Measurements from ENCODE around the gene ARMC8.

- TF ChIP-seq CTCF (IDR thresholded peaks at IDR 0.05; ENCODE audit: low read length) (no peak), EZH2 (IDR thresholded peaks at IDR 0.05; ENCODE audit: borderline replicate concordance, low read length) (no peak)
Measured at GRCh38 chr3:138205527-138205926, 18.4 kb downstream of the ARMC8 start.

Data from OCI-LY1 (cell line).